Activated CD8-positive, alpha-beta T cell treated with anti-CD3 and anti-CD28 coated beads for 36 hours (primary cell): ENCODE measurements around the gene LIPC. TPM values are rescaled to one million over a fixed set of nuclear protein-coding genes. Genes with fewer than 3 reads are reported as not detected.

ENCODE experiments used
- ATAC-seq: fragments of 200-7000 bp; cut with Tn5 transposase; one replicate; pipeline ENCODE4 v1.10.0; 2021; ENCODE audit warnings: mild to moderate bottlenecking, moderate library complexity
- CTCF ChIA-PET: fragments of 350-600 bp; sonication (Branson Sonifier 250); formaldehyde crosslinking; loops from one replicate; lab custom pipeline; 2021; ENCODE audit warnings: antibody characterized with exemption; lab: Charles Lee
- POLR2A ChIA-PET: fragments of 350-600 bp; sonication (Branson Sonifier 250); formaldehyde crosslinking; loops from one replicate; lab custom pipeline; 2021; ENCODE audit warnings: antibody characterized with exemption; lab: Charles Lee
- DNase-seq: peaks from one replicate; pipeline ENCODE4 v3.0.0-alpha.2; 2020
- H3K27ac Mint-ChIP-seq: one replicate; pipeline ENCODE4 v1.8.0; 2021; ENCODE audit warnings: mild to moderate bottlenecking, mixed read lengths
- H3K27me3 Mint-ChIP-seq: one replicate; pipeline ENCODE4 v1.8.0; 2021; ENCODE audit warnings: mixed read lengths
- H3K36me3 Mint-ChIP-seq: one replicate; pipeline ENCODE4 v1.8.0; 2021; ENCODE audit warnings: low read depth, mixed read lengths
- H3K4me1 Mint-ChIP-seq: one replicate; pipeline ENCODE4 v1.8.0; 2021; ENCODE audit warnings: low read depth, mixed read lengths
- H3K4me3 Mint-ChIP-seq: one replicate; pipeline ENCODE4 v1.8.0; 2021; ENCODE audit warnings: mild to moderate bottlenecking, moderate library complexity, mixed read lengths
- H3K9me3 Mint-ChIP-seq: one replicate; pipeline ENCODE4 v1.8.0; 2021; ENCODE audit warnings: mixed read lengths
- CTCF ChIP-seq: fragments of 200-600 bp; IDR thresholded peaks from one replicate; pipeline ENCODE4 v1.8.0; 2022; ENCODE audit warnings: antibody characterized with exemption, mild to moderate bottlenecking
- intact Hi-C: fragments of 100-400 bp; cut with micrococcal nuclease; formaldehyde crosslinking; loops from one replicate; pipeline ENCODE4 v1.10.0; 2022
- total RNA-seq, 2 experiments: library from RNA; stranded (reverse); gene quantifications; one replicate each; pipeline ENCODE4 v1.2.3, GENCODE V29; 2021

Gene LIPC
- total RNA-seq, 2 experiments from 2014 or later: 1.0 to 1.2 TPM

DNA sequence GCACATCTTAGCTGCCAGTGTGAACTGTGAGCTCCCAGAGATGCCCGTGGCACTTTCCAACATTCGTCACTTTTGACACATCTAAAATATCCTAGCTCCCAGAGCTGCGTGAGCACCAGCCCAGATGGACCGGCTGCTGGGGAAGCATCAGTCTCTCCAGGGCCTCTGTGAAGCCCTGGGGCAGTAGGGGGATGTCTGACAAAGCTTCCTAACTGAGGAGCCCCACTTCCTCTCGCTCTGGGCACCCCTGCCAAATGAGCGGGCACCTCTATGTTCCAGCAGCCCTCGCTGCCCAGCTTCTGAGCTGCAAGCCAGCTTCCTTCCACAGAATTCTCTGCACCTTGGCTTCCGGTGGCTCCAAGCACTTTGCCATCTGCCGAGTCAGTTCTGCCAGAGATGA is 91.1 kb downstream of the LIPC start:
- Mint-ChIP-seq H3K9me3 (no peaks in the 10 kb centered on the region), H3K4me3 (no peak overlapping the region), H3K4me1 (peaks cover 27% of the 10 kb centered on the region), H3K36me3 (no peaks in the 10 kb centered on the region), H3K27me3 (no peaks in the 10 kb centered on the region), H3K27ac (no peak overlapping the region)
- ChIA-PET POLR2A (no interaction called here), CTCF (no interaction called here)
- DNase-seq (no peak), ATAC-seq (no peak)
- intact Hi-C loops: no loop called here
- no peak for TF ChIP-seq CTCF

GRCh38 chr15:58523634-58524033 is 91.8 kb downstream of the LIPC start:
- no peaks in the 10 kb centered on the region for H3K36me3 Mint-ChIP-seq
- POLR2A ChIA-PET: no interaction called here
- no peak overlapping the region for H3K4me3 Mint-ChIP-seq

DNA sequence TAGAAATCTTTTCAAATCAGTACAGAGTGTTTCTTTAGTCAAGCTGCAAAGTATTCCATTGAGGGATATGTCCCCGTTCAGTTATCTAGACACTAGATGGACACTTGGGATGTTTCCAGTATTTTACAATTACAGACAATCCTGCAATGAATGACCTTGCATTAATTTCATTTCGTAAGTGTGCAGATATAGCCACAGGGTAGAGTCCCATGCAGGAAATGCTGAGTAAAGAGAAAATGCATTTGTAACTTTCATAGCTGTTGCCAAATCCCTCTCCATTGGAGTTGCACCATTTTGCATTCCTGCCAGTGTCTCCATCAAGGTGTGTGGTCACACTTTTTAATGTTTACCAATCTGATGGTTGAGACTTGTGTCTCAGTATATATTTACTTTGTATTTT is 92.5 kb downstream of the LIPC start:
- DNase-seq (no peak), ATAC-seq (no peak)
- CTCF ChIA-PET: interaction anchor here (1.1 kb wide), 1 partner anchor 254 kb away, joined by 3 read pairs; no protein-coding TSS in a partner anchor
- H3K27ac Mint-ChIP-seq: no peak overlapping the region
- intact Hi-C loops: no loop called here
- H3K27me3 Mint-ChIP-seq: no peaks in the 10 kb centered on the region
- POLR2A ChIA-PET: no interaction called here
- TF ChIP-seq CTCF: no peak
- H3K4me3 Mint-ChIP-seq: no peak overlapping the region
- peaks cover 16% of the 10 kb centered on the region for H3K4me1 Mint-ChIP-seq
- no peaks in the 10 kb centered on the region for H3K36me3 Mint-ChIP-seq
- H3K9me3 Mint-ChIP-seq: no peaks in the 10 kb centered on the region

More at GRCh38 chr15:58523634-58524033, 91.8 kb downstream of the LIPC start:
- Mint-ChIP-seq H3K27me3 (no peaks in the 10 kb centered on the region), H3K4me1 (peaks cover 19% of the 10 kb centered on the region), H3K27ac (no peak overlapping the region), H3K9me3 (no peaks in the 10 kb centered on the region)
- intact Hi-C loops: no loop called here
- CTCF ChIA-PET: interaction anchor here (1.1 kb wide), 1 partner anchor 253 kb away, joined by 3 read pairs; no protein-coding TSS in a partner anchor
- TF ChIP-seq CTCF: no peak
- no peak for DNase-seq
- ATAC-seq: no peak

GRCh38 chr15:58525991-58526421 is 94.2 kb downstream of the LIPC start:
- H3K27ac Mint-ChIP-seq: no peak overlapping the region
- no peaks in the 10 kb centered on the region for H3K9me3 Mint-ChIP-seq

More at GRCh38 chr15:58525991-58526421, 94.2 kb downstream of the LIPC start:
- ChIA-PET CTCF (interaction anchor here (1.4 kb wide), 1 partner anchor 86 kb away, joined by 4 read pairs; no protein-coding TSS in a partner anchor), POLR2A (no interaction called here)
- TF ChIP-seq CTCF: no peak
- Mint-ChIP-seq H3K4me3 (no peak overlapping the region), H3K27me3 (no peaks in the 10 kb centered on the region), H3K36me3 (no peaks in the 10 kb centered on the region), H3K4me1 (peaks cover 6% of the 10 kb centered on the region)
- ATAC-seq: no peak
- intact Hi-C loops: no loop called here
- DNase-seq: no peak
